ENCODE data around the gene UNC5C.

The UNC5C gene

GRCh38 chr4:95585016-95585695, 36.4 kb upstream of the UNC5C start:
- no peak overlapping the region for H3K4me3 ChIP-seq (replicated peaks; ENCODE audit: low read depth, low read length)
- no peak for TF ChIP-seq CTCF (IDR thresholded peaks at IDR 0.05; ENCODE audit: low read depth, low read length, missing control alignments)
- DNase-seq (ENCODE audit: extremely low read depth, low read depth), result no peak

- TF ChIP-seq CTCF (IDR thresholded peaks at IDR 0.05; ENCODE audit: low read depth, low read length, missing control alignments), result no peak
- H3K4me3 ChIP-seq (replicated peaks; ENCODE audit: low read depth, low read length), result no peak overlapping the region
- DNase-seq (ENCODE audit: extremely low read depth, low read depth), result no peak
Measured at GRCh38 chr4:95580226-95580625, 31.5 kb upstream of the UNC5C start.

GRCh38 chr4:95572304-95572991, 23.7 kb upstream of the UNC5C start:
- H3K4me3 ChIP-seq (replicated peaks; ENCODE audit: low read depth, low read length), result no peak overlapping the region
- DNase-seq (ENCODE audit: extremely low read depth, low read depth), result no peak
- no peak for TF ChIP-seq CTCF (IDR thresholded peaks at IDR 0.05; ENCODE audit: low read depth, low read length, missing control alignments)

- DNase-seq (ENCODE audit: extremely low read depth, low read depth), result no peak
- H3K4me3 ChIP-seq (replicated peaks; ENCODE audit: low read depth, low read length), result no peak overlapping the region
- TF ChIP-seq CTCF (IDR thresholded peaks at IDR 0.05; ENCODE audit: low read depth, low read length, missing control alignments), result no peak
Measured at GRCh38 chr4:95571577-95571976, 22.8 kb upstream of the UNC5C start.

- no peak for TF ChIP-seq CTCF (IDR thresholded peaks at IDR 0.05; ENCODE audit: low read depth, low read length, missing control alignments)
- H3K4me3 ChIP-seq (replicated peaks; ENCODE audit: low read depth, low read length), result no peak overlapping the region
- no peak for DNase-seq (ENCODE audit: extremely low read depth, low read depth)
Measured at GRCh38 chr4:95563638-95564337, 15.0 kb upstream of the UNC5C start.

GRCh38 chr4:95560774-95561173, 12.0 kb upstream of the UNC5C start:
- DNase-seq (ENCODE audit: extremely low read depth, low read depth), result no peak
- TF ChIP-seq CTCF (IDR thresholded peaks at IDR 0.05; ENCODE audit: low read depth, low read length, missing control alignments), result no peak
- H3K4me3 ChIP-seq (replicated peaks; ENCODE audit: low read depth, low read length), result no peak overlapping the region
